WTC11 (cell line): Measurements from ENCODE around the gene LPGAT1. TPM values are rescaled to one million over a fixed set of nuclear protein-coding genes. Genes with fewer than 3 reads are reported as not detected.
"Not testable (repeated sequence)": the region's sequence is repeated elsewhere in the genome, so short reads cannot be mapped to it uniquely, and the experiment has no call there.

ENCODE experiments used
- ATAC-seq: fragments of 200-7000 bp; cut with Tn5 transposase; 2 replicates; pipeline ENCODE4 v1.10.0; 2021; ENCODE audit warnings: mild to moderate bottlenecking, moderate library complexity
- CTCF ChIA-PET: fragments of 300-600 bp; sonication (Branson Sonifier 250); formaldehyde crosslinking; loops from one replicate; lab custom pipeline; 2021; ENCODE audit warnings: antibody characterized with exemption; lab: Charles Lee
- POLR2A ChIA-PET: fragments of 350-600 bp; sonication (Branson Sonifier 250); formaldehyde crosslinking; loops from one replicate; lab custom pipeline; 2021; ENCODE audit warnings: antibody characterized with exemption; lab: Charles Lee
- DNase-seq: peaks from one replicate; pipeline ENCODE4 v3.0.0; 2021; ENCODE audit warnings: low spot score
- H3K27ac Mint-ChIP-seq: 2 replicates; pipeline ENCODE4 v1.8.0; 2021; ENCODE audit warnings: mixed read lengths
- H3K27me3 Mint-ChIP-seq: 2 replicates; pipeline ENCODE4 v1.8.0; 2021; ENCODE audit warnings: low read depth, mild to moderate bottlenecking, moderate library complexity, mixed read lengths
- H3K36me3 Mint-ChIP-seq: 2 replicates; pipeline ENCODE4 v1.8.0; 2021; ENCODE audit warnings: mixed read lengths
- H3K4me1 Mint-ChIP-seq: 2 replicates; pipeline ENCODE4 v1.8.0; 2022; ENCODE audit warnings: mixed read lengths
- H3K4me3 Mint-ChIP-seq: 2 replicates; pipeline ENCODE4 v1.8.0; 2021; ENCODE audit warnings: mild to moderate bottlenecking, moderate library complexity, mixed read lengths
- H3K9me3 Mint-ChIP-seq: 2 replicates; pipeline ENCODE4 v1.8.0; 2021; ENCODE audit warnings: mixed read lengths
- ATF3 ChIP-seq: sonication (generic); formaldehyde crosslinking; conservative IDR thresholded peaks from 2 replicates; pipeline ENCODE4 v1.8.1; 2022; ENCODE audit warnings: mild to moderate bottlenecking, missing genetic modification reagents
- CBFB ChIP-seq: sonication (generic); formaldehyde crosslinking; IDR thresholded peaks from 2 replicates; pipeline ENCODE4 v1.8.1; 2022; ENCODE audit warnings: mild to moderate bottlenecking, low read depth, missing genetic modification reagents
- CDX4 ChIP-seq: fragments of 250-450 bp; sonication (Bioruptor Pico); IDR thresholded peaks from 2 replicates; pipeline ENCODE4 v1.9.0; 2021; ENCODE audit warnings: moderate library complexity, mild to moderate bottlenecking, inconsistent platforms, borderline replicate concordance
- JAZF1 ChIP-seq: fragments of 250-450 bp; sonication (Bioruptor Pico); IDR thresholded peaks from 2 replicates; pipeline ENCODE4 v1.9.0; 2021; ENCODE audit warnings: moderate library complexity, mild to moderate bottlenecking, inconsistent platforms
- total RNA-seq: library from RNA; stranded (reverse); gene quantifications from 3 replicates; pipeline ENCODE4 v1.2.3, GENCODE V29; 2021

The LPGAT1 gene
- total RNA-seq, 1 experiment from 2014 or later, result 15.1 TPM

GRCh38 chr1:211695135-211695816 is 135.3 kb downstream of the LPGAT1 start (continued):
- TF ChIP-seq CDX4 (CRISPR knock-in tag) (no peak), CBFB (CRISPR knock-in tag) (no peak), ATF3 (CRISPR knock-in tag) (no peak), JAZF1 (CRISPR knock-in tag) (no peak)
- TF ChIP-seq, all 79 proteins: peak for 0

- H3K4me1 Mint-ChIP-seq, H3K9me3 Mint-ChIP-seq, DNase-seq, H3K36me3 Mint-ChIP-seq, ATAC-seq, H3K27ac Mint-ChIP-seq, H3K4me3 Mint-ChIP-seq, CTCF ChIA-PET, H3K27me3 Mint-ChIP-seq, POLR2A ChIA-PET: not testable (repeated sequence)
Observed at GRCh38 chr1:211693911-211694310, 136.7 kb downstream of the LPGAT1 start.

Other genes with a start within 250 kb of the LPGAT1 start
- gene NEK2, start 155.1 kb downstream of the LPGAT1 start, total RNA-seq, result 22.7 to 25.2 TPM (median 23.5 TPM) in 3 replicates
- gene INTS7, start 204.8 kb upstream of the LPGAT1 start, total RNA-seq, result 16.3 to 17.3 TPM (median 17.2 TPM) in 3 replicates
- 38.8 to 52.3 TPM (median 43.0 TPM) in 3 replicates for gene DTL, start 205.0 kb upstream of the LPGAT1 start, total RNA-seq